ENCODE measurements around the gene ADCY5.

Gene ADCY5

DNA sequence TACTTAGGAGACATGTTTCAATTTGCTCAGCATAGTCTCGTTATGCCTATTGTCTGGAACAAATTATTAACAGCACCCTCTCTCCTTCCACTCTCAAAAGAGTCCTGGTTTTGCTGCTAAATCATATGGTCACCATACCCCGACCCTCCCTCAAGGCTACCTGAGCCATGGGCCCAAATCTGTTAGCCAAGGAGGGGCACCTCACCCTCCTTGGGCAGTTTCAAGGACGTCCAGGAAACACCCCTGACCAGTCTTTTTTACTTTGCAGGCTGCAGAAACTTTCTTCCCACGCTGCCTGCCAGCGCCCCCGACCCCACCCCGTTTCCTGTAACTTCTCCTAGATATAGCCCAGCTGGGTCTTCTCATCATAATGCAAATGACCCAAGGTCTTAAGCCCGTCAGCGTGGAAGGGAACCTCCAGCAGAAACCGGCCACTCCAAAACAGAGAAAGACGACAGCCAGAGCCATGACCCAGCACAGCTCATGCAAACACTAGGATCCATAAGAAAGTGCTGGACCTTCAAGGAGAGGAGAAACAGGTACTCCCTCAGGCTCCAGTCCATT lies 62.3 kb downstream of the ADCY5 start:
- no peak for DNase-seq (ENCODE audit: low read depth, low spot score)

DNA sequence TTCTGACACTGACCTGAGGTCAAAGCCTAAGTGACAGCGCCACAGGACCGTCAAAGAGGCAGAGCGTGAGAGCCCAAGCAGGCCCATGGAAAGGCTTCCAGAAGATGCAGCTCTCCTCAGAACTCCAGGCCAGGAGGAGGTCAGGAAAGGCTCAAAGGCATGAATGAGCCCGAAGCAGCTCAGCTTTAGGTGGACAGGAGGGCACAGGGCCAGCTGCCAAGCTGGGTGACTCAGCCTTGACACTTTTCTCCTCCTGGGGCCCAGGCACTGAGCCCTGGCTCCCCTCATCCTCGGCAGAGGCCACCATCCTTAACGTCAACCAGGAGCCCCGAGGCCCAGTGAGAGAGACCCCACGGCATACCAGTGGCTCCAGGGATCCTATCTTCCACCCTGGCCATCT lies 62.9 kb downstream of the ADCY5 start:
- no peak for DNase-seq (ENCODE audit: low read depth, low spot score)

DNA sequence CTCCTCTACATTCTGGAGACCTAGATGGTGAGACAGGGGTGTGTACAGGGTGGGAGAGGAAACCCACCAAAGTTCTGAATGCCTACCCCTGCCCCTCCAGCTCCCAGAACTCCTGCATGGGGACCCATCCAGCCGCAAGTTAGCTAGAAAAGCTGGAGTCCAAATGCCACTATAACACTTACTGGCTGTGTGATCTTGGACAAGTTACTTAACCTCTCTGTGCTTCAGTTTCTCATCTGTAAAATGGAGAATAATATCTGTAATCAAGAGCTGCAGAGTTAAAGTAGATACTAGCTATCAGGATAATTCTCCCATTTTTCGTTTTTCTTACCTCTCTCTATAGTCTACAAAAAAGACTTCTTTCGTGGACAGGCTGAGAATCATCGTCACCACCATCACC lies 63.4 kb downstream of the ADCY5 start:
- DNase-seq (ENCODE audit: low read depth, low spot score): no peak

DNA sequence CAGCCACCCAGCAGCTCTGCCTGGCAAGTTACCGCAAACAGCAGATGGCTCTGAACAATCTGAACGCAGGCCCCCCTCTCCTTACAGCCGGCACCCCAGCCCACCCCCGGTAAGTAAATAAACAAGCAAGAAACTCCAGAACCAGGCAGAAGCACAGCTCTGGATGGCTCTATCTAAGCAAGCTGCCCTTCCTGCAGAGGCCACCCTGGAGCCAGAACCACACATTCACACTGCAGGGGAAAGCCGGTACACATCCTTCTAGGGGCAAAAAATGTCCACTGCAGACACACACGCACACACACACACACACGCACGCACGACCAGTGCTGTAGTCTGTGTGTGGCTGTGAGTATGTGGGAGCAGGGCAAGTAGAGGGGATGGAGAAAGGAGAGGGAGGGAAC lies 63.9 kb downstream of the ADCY5 start:
- no peak for DNase-seq (ENCODE audit: low read depth, low spot score)

DNA sequence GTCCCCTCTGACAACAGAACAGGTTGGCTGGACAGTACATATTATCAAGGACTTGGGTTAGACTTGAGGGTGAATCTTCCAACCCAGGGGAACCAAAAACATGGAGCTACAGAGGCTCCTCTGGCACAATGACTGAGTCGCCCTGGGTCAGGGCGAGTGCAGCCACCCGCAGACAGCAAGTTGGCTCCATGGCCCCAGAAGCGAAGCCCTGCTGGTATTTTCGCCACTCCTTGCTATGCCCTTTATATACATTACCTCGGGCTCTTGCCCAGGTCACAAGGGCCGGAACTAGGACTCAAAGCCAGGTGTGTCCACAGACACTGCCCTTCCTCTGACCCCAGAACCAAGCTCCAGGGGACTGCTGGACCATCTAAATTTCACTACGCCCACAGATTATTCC lies 64.6 kb downstream of the ADCY5 start:
- no peak for DNase-seq (ENCODE audit: low read depth, low spot score)

DNA sequence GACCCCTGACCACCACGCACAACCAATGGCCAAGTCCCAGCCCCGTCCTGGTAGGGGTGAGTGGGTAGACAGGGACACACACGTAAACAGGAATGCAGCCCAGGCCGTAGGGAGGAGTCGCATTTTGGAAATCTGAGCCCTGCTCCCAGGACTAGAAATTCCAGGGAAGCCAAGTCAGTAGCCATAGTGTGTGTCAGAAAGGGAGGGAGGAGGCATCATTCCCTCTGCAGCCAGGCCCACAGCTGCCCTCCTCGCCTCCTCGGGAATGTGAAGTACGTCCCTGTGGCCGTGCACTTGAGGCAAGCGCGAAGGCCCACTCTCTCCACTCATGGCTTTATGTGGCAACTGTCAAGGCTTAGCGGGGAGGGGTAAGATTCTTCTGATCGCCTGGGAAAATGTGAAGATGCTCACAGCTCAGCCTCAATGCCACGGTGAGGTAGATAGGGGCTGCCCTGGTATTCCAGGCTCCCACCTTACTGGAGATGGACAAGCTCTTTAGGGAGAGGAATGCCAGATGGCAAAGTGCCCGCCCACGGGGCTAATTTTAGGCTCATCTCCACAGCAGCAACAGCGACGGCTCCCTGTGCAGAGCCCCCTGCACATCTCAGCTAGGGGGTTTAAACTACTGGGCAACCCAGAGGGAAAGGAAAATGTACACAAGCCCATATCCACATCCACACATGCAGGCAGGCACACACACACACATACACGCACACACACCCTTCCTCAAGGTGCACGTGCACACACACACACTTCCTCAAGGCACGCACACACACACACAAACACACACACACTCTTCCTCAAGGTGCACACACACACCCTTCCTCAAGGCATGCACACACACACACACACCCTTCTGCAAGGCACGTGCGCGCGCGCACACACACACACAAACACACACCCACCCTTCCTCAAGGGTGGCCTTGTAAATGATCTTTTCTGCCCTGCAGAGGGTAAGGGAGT lies 65.5 kb downstream of the ADCY5 start:
- no peak for DNase-seq (ENCODE audit: low read depth, low spot score)

DNA sequence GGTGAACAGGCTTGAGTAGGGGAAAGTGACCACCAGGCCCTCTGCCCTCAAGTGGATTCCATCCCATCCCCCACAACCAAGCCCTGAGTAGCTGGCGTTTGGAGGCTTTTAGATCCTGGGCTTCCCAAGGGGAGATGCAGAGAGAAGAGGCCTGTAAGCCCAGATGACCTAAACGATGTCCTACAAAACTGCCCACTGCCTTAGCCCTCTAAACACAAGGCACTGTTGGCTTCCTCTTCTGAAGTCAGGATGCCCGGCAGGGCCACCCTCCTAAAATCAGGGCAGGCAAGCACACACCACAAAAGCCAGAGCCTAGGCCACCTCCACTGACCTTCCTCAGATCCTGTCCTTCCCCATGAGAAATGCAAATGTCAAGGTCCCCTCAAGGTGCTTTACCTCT lies 68.6 kb downstream of the ADCY5 start:
- no peak for DNase-seq (ENCODE audit: low read depth, low spot score)

DNA sequence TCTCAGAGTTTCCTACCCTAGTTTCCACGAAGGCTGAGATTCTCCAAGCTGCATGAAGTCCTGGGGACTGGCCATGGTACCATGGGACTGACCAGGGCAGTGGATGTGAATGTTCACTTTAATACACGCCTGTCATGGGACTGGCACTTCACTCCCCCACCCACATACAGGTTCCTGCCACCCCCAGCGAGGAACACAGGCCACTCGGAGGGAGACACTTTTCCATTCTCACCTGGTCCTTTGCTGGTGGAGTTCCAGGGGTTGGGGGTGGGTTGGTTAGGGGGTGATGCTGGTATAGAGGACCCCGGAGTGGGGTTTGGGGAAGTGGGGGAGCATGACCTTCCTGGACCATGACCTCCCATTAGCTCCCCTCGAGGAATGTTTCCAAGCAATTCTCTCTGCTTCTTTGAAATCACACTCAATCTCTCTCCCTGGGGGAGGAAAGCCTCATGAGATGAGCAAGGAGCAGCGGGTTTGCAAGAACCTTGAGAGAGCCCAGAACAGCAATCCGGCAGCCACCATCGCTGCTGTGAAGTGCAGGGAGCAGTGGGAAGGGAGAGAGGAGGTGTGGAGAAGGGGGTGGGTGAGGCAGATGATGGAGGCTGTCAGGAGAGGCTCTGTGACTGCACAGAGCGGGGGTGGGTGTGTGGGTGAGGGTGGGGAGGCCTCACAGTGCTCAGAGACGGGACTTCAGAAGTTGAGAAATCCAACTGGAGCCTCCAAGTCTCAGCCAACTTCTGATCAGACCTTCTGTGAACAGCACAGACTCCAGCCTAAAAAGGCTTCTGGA lies 69.7 kb downstream of the ADCY5 start:
- no peak for DNase-seq (ENCODE audit: low read depth, low spot score)

DNA sequence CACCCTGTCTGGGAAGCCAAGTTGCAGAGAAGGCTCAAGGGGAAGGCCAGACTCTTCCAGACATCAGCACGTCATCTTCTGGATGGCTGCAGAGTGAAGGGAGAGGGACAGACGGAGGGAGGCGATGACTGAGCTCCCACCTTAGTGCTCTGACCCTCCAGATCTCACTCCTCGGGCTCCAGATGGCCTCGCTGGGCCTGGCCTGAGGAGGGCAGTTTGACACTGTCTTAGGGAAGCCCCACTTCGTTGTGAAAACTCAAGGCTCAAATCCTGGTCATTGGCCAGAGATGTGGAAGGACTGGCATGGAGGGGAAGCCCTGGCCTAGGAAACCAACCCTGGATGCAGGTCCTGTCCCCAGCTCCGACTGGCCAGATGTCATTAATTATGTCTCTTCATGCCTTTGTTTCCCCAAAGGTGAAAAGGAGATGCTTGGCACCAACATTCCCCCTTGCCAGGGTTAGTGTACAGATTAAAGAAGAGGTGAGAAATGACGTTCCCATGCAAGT lies 70.4 kb downstream of the ADCY5 start:
- no peak for DNase-seq (ENCODE audit: low read depth, low spot score)

DNA sequence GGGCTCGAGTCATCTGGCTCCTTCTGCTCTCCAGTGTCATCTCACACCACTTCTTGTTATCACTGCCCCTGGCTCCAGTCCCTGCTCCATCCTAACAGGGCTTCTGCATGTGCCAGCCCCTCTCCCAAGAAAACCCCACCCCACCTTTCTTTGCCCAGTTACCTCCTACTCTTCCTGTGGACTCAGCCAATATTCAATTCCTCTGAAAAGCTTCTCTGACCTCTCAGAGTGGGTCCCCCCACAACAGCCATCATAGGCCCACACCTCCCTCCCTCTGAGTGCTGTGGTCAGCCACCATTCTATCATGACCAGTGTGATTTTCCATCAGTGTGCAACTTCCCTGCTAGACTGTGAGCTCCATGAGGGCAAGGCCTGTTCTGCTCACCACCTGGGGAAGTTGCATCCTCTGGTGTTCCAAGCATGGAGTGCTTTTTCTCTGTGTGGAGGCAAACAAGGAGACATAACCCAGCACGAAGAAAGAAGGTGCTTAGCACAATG lies 71.6 kb downstream of the ADCY5 start:
- DNase-seq (ENCODE audit: low read depth, low spot score): no peak

DNA sequence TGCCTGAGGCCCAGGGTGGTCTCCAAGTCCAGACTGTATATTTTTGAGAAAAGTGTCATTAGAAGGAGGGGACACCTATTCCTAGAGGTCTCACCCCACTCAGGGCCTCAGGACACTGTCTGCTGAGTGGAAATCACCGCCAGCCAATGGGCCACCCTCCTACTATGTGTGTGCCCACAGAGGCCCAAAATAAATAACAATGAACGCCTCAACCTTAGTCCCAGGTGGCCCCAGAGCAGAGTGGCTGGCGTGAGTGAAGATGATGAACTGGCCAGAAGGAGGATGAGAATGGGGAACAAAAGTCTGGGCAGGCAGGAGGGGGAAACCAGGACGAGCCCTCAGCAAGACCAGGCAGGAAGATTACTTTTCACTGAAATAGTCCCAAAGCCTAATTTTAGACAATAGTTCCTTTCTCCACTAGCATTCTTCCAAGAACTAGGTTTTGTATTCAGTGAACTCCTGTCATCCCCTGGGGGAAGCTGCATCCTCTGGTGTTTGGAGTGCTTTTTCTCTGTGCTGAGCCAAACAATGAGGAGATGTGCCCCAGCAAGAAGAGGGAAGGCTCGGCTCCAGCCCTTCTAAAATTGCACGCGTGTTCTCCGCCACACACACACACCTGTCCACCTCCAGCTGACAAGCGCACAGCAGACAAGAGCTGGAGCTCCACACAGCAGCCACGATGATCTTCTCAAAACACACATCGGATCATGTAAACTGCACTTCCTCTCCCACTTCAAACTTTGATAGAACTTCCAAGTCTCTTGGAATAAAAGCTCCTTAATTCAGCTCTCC lies 72.2 kb downstream of the ADCY5 start:
- no peak for DNase-seq (ENCODE audit: low read depth, low spot score)

DNA sequence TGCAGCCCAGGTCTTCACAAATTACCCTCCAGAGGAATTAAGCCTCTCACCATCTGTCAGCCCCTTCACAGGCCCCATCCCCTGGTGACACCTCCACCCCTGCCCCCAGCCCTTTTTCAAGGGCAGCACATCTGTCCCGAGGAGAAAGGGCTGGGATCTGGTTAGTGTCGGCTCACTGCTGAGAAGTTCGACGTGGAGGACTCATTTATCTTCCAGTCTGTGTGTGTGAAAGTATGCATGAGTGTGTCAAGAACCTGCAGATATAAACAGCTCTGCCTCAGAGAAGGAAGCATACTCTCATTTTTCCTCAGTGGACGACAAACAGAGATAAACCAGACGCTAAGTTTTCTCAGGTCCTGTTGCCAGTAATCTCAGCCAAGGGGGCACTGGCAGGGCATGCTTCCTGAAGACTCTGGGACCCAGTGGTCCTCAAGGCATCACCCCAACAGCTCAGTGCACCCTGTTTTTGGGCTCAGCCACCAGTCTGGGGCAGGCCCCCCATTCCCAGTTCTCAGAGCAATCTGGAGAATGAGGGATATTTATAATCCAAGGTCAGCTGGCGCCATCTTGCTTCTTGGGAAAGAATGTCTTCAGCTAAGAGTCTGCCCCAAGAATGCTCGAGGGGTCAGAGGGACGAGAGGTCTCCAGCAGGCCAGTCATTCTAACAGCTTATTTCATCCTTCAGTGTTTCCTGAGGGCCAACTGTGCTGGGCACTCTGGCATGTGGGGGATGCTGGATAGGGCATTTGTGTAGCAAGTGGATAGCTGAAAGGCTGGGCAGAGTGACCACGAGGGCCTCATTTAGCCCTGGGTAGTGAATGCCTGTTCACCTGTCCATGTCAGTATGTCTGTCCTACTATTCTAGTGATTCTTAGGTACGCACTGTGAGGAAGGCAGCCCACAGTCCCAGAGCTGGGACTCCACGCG lies 73.6 kb downstream of the ADCY5 start:
- no peak for DNase-seq (ENCODE audit: low read depth, low spot score)

DNA sequence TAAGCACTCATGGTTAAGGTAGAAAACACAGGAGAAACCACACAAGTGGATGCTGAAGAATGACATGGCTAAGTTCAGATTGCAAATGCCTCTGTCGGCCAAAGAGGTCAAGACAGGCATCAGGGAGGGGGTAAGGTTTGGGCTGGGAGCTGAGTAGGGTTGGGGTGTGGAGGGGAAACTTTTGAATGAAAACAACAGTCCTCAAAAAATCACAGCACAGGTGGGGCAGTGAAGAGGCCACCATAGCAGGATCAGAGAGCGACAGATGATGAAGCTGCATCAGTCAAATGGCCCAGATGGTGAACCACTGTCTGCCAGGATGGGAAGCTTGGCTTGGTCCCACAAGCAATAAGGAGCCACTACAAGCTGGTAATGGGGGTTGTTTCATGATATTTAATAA lies 74.9 kb downstream of the ADCY5 start:
- DNase-seq (ENCODE audit: low read depth, low spot score): no peak

DNA sequence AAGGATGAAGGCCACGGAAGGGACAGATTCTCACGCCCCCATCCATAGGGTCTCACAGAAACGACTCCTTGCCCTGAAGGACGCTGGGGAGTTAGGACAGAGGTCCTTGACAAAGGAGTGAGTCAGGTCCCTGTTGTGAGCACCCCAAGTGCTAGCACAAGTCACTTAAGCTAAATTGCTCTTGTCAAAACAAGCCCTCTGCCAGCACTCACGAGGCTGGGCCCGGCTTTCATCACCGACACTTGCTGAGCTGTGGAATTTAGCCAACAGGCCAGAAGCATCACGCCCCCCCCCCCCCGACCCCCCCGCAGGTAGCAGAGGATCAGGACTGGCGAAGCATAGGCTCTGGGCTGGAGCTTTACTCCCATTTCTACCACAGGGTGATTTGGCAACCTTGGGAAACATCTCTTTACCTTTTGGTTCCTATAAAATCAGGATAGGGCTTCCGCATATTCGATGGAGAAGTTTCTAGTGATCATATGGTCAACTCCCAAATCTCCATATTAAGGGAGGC lies 75.4 kb downstream of the ADCY5 start:
- DNase-seq (ENCODE audit: low read depth, low spot score): no peak

DNA sequence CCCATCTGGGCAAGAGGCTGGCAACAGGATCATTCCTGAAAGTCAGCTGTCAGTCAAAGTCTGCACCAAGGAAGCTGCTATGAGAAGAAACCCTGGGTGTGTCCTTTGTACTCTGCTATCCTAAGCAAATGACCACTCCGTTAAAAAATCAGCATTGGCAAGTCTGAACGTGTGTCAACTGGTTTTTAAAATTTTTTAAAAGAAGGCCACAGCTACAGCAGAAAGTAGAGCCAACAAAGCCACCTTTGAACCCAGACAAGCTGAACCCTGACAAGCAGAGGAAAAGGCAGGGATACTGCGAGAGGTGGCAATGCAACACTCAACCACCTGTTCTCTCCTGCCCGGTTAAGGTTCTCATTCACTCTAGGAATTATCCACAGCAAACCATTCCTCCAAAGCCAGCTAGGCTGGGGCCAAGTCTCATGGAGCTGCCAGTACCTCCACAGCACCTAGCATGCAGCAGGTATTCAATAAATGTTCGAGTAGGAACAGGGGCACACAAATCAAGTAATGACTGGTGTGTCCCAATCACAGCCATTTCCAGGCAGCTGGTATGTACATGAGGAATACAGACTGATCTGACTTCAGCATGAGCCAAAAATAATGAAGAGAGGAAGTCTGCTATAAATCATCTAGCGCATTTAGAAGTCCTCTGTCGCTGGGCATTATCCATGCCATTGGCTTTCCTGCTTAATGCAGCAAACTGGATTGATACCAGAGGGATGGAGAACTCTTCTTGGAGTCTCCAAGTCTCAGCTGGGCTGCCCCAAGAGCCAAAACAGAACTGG lies 76.0 kb downstream of the ADCY5 start:
- DNase-seq (ENCODE audit: low read depth, low spot score): no peak

DNA sequence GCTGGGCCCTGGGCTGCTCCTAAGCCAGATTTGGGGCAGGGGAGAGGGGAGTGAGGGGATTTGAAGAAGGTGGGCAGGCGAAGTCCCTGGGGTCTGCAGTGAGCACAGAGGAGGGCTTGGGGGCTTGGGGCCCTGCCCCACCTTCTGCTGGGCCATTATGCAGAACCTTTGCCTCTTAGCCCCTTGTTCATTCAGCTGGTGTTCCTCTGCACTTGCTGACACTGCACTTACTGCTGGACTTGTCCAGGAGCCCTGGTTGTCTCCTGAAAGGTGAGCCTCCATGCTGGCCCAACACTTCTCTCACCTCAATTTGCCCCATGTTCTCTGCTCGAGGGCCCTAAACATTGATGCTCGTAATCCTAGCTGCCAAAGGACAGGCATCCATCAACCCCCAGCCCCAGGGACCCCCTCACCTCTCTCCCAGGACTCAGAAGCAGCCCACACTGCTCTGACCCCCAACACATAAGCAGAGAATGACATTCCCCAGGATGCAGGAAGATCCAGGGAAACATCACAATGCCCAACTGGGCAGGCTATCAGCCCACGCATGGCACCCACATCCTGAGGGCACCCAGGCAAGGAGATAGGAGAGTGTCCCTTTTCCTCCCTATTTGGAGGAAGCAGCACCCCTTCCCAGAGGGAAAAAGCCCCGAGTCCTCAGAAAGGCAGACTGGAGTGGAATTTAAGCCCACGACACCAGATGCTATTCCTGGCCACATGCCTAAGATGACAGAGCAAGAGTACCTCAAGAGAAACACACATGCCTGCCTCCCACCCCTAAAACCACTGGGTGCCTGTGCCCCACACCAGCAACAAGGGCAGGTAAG lies 76.8 kb downstream of the ADCY5 start:
- no peak for DNase-seq (ENCODE audit: low read depth, low spot score)

DNA sequence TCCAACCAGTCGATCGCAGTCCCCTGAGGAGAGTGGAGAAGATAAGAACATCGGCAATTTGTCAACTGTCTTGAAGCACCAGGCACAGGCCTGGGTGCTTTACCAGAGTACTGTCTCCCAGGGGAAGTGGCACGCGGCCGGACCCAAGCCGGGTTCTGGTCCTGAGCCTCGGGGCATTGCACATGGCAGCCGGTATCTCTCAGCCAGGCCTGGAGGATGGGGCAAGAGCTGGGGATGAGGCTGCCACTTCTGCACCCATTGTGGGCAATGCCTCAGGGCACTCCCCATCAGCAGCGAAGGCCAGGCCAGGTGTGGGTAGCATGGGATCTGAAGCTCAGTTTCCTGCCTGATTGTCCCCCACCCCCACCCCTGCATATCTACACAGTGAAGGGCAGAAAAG lies 77.5 kb downstream of the ADCY5 start:
- DNase-seq (ENCODE audit: low read depth, low spot score): no peak

DNA sequence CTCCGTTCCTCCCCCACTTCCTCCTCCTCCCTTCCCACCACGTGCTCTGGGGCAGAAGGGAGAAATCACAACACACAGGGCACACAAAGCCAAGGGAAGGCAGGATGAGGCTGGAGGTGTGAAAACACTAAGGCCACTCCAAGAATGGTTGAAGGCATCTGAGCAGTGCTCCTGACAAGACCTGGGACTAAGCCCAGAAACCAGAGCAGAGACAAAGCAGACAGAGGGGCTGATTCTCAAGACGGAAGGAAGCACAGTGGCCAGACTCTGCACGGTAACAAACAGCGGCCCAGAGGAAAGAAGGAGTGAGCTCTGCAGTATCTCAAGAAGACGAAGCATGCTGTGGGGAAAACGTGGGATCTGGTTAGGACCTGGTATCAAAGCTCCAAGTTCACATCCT lies 78.1 kb downstream of the ADCY5 start:
- no peak for DNase-seq (ENCODE audit: low read depth, low spot score)
